Stomach (tissue), 4 donors: ENCODE data around the gene SLC44A1.

Experiments
- EP300 ChIP-seq: sonication (generic); formaldehyde crosslinking; IDR thresholded peaks from one replicate; pipeline ENCODE4 v1.6.1; 2017; ENCODE audit warnings: antibody characterized with exemption
- POLR2A ChIP-seq, 4 donors: fragments of 450-650 bp; IDR thresholded peaks; one replicate each; pipeline ENCODE4 v1.6.1; 2016; ENCODE audit warnings: antibody characterized with exemption in 4 of 4, control low read depth in 2 of 4, mild to moderate bottlenecking in 1 of 4, moderate library complexity in 1 of 4
- POLR2AphosphoS5 ChIP-seq, 3 donors: sonication (generic); formaldehyde crosslinking; IDR thresholded peaks; one replicate each; pipeline ENCODE4 v1.6.1; 2016; ENCODE audit warnings: antibody characterized with exemption in 3 of 3
- TF ChIP-seq, protein P1 (sequence below), 7 experiments: fragments of 450-650 bp in 4 of 7; fragments of 200-600 bp in 3 of 7; sonication (generic) in 3 of 7; IDR thresholded peaks; one replicate each; pipeline ENCODE4 v1.5.1; 2016 to 2019; ENCODE audit warnings: antibody characterized with exemption in 7 of 7, control low read depth in 2 of 7, mild to moderate bottlenecking in 1 of 7

DNA sequence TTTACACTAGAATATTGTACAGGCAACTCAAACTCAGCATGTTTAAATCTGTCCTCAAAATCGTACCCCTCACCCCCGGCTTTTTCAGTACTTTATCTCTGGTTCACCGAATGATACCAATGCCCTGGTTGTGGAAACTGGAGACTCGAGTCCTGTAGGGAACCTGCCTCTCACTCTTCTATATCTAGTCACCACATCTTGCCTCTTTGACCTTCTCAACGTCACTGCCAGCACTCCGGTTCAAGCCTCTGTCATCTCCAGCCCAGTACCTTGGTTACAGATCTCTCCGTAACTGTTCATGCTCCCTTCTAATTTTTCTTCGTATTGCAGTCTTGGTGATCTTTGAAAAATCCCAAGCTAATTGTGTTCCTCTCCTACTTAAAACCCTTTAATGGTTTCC lies 6.7 kb downstream of the SLC44A1 start:
- TF ChIP-seq, protein P1, sequence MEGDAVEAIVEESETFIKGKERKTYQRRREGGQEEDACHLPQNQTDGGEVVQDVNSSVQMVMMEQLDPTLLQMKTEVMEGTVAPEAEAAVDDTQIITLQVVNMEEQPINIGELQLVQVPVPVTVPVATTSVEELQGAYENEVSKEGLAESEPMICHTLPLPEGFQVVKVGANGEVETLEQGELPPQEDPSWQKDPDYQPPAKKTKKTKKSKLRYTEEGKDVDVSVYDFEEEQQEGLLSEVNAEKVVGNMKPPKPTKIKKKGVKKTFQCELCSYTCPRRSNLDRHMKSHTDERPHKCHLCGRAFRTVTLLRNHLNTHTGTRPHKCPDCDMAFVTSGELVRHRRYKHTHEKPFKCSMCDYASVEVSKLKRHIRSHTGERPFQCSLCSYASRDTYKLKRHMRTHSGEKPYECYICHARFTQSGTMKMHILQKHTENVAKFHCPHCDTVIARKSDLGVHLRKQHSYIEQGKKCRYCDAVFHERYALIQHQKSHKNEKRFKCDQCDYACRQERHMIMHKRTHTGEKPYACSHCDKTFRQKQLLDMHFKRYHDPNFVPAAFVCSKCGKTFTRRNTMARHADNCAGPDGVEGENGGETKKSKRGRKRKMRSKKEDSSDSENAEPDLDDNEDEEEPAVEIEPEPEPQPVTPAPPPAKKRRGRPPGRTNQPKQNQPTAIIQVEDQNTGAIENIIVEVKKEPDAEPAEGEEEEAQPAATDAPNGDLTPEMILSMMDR (IDR thresholded peaks at IDR 0.05) = no peak
- TF ChIP-seq EP300 = no peak
- no peak for TF ChIP-seq POLR2A (IDR thresholded peaks at IDR 0.05)
- TF ChIP-seq POLR2AphosphoS5 (IDR thresholded peaks at IDR 0.05) = no peak
